Measurements from ENCODE around the gene EEF1G. TPM values are rescaled to one million over a fixed set of nuclear protein-coding genes. Genes with fewer than 3 reads are reported as not detected.

The EEF1G gene
- total and polyA plus RNA-seq, 2 of the 13 experiments (the other 11 are each of a cell fraction or from before 2014, with no cell fraction given), result 1,787 to 2,144 TPM

DNA sequence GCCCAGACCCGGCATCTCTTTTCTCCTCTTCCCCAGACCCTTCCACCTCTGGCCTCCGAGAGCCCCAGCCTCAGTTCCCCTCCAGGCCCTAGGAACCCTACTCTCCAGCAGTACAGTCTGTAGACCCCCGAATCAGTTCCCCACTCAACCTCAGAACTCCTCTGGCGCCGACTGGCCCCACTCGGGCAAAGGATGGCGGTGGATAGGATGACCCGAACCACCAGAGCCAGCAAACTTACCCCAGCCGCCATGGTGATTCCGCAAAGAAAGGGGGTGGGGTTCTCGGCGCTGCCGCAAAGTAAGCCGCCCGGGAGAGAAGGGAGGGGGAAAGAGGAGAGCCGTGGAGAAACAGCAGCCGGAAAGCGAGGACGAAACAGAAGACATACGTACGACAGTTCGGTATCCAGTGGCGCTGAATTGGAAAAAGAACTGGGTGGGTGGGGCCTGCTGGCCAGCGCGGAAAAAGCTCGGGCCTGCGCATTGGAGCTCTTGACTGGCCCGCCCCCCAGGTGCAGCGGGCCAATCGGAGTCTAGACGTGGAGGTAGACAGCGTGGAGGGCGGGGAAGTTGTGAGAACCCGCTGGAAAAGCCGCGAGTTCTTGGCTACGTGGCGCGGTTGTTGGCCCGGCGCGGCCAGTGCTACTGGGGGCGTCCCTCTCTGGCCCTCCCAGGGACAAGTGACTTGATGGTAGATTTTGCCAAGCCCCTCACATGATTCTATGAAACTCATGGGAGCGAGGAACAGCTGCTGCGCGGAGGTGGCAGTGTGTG, at the start of gene EEF1G (continued):
- TF ChIP-seq KDM5A (IDR thresholded peaks at IDR 0.05; ENCODE audit: borderline replicate concordance, low read length) (peak; percentile 93; the same call in 1 of the 2 replicates), RARG (CRISPR knock-in tag; IDR thresholded peaks at IDR 0.05; ENCODE audit: low read depth) (no peak), HMG20A (CRISPR knock-in tag; IDR thresholded peaks at IDR 0.05; ENCODE audit: borderline replicate concordance) (0 out of 2 replicates have a peak, but pooled peaks have one; percentile 14), YEATS2 (CRISPR knock-in tag; IDR thresholded peaks at IDR 0.05; ENCODE audit: borderline replicate concordance) (peak; percentile 99), ZNF768 (CRISPR knock-in tag; IDR thresholded peaks at IDR 0.05) (0 out of 2 replicates have a peak, but pooled peaks have one; percentile 4), SOX5 (CRISPR knock-in tag; IDR thresholded peaks at IDR 0.05; ENCODE audit: borderline replicate concordance) (no peak; the same call in 1 of the 2 replicates), ZZZ3 (CRISPR knock-in tag; IDR thresholded peaks at IDR 0.05; ENCODE audit: borderline replicate concordance) (peak; percentile 81; the same call in 1 of the 2 replicates), FOSL2 (CRISPR knock-in tag; IDR thresholded peaks at IDR 0.05) (peak; percentile 17; the same call in 1 of the 2 replicates), ZNF841 (CRISPR knock-in tag; IDR thresholded peaks at IDR 0.05; ENCODE audit: borderline replicate concordance) (no peak), ZNF382 (CRISPR knock-in tag; IDR thresholded peaks at IDR 0.05; ENCODE audit: borderline replicate concordance) (no peak), PHF20 (CRISPR knock-in tag; IDR thresholded peaks at IDR 0.05) (peak; percentile 59; the same call in 1 of the 2 replicates), MXI1 (IDR thresholded peaks at IDR 0.05; ENCODE audit: borderline replicate concordance, low read depth, low read length) (peak; percentile 87; the same call in 1 of the 3 replicates), SMAD3 (CRISPR knock-in tag; IDR thresholded peaks at IDR 0.05) (0 out of 2 replicates have a peak, but pooled peaks have one; percentile 10), ZNF605 (CRISPR knock-in tag; IDR thresholded peaks at IDR 0.05) (peak; percentile 83), NBN (conservative IDR thresholded peaks at IDR 0.05) (no peak), HES4 (CRISPR knock-in tag; IDR thresholded peaks at IDR 0.05; ENCODE audit: borderline replicate concordance) (no peak)
- TF ChIP-seq, protein P1, sequence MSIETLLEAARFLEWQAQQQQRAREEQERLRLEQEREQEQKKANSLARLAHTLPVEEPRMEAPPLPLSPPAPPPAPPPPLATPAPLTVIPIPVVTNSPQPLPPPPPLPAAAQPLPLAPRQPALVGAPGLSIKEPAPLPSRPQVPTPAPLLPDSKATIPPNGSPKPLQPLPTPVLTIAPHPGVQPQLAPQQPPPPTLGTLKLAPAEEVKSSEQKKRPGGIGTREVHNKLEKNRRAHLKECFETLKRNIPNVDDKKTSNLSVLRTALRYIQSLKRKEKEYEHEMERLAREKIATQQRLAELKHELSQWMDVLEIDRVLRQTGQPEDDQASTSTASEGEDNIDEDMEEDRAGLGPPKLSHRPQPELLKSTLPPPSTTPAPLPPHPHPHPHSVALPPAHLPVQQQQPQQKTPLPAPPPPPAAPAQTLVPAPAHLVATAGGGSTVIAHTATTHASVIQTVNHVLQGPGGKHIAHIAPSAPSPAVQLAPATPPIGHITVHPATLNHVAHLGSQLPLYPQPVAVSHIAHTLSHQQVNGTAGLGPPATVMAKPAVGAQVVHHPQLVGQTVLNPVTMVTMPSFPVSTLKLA (IDR thresholded peaks at IDR 0.05), result peak; percentile 66
- TF ChIP-seq, protein P2, sequence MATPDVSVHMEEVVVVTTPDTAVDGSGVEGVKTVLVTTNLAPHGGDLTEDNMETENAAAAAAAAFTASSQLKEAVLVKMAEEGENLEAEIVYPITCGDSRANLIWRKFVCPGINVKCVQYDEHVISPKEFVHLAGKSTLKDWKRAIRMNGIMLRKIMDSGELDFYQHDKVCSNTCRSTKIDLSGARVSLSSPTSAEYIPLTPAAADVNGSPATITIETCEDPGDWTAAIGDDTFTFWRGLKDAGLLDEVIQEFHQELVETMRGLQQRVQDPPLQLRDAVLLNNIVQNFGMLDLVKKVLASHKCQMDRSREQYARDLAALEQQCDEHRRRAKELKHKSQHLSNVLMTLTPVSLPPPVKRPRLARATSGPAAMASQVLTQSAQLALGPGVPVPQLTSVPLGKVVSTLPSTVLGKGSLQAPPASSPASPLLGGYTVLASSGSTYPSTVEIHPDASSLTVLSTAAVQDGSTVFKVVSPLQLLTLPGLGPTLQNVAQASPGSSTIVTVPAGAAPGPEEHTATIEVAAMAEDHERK (CRISPR knock-in tag; IDR thresholded peaks at IDR 0.05; ENCODE audit: low read depth), result 0 out of 2 replicates have a peak, but pooled peaks have one; percentile 19
- TF ChIP-seq, protein P3, sequence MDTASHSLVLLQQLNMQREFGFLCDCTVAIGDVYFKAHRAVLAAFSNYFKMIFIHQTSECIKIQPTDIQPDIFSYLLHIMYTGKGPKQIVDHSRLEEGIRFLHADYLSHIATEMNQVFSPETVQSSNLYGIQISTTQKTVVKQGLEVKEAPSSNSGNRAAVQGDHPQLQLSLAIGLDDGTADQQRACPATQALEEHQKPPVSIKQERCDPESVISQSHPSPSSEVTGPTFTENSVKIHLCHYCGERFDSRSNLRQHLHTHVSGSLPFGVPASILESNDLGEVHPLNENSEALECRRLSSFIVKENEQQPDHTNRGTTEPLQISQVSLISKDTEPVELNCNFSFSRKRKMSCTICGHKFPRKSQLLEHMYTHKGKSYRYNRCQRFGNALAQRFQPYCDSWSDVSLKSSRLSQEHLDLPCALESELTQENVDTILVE (CRISPR knock-in tag; IDR thresholded peaks at IDR 0.05), result peak; percentile 42; the same call in 1 of the 2 replicates
- TF ChIP-seq, protein P4, sequence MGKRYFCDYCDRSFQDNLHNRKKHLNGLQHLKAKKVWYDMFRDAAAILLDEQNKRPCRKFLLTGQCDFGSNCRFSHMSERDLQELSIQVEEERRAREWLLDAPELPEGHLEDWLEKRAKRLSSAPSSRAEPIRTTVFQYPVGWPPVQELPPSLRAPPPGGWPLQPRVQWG (CRISPR knock-in tag; IDR thresholded peaks at IDR 0.05; ENCODE audit: borderline replicate concordance, low read depth), result no peak
- TF ChIP-seq, protein P5, sequence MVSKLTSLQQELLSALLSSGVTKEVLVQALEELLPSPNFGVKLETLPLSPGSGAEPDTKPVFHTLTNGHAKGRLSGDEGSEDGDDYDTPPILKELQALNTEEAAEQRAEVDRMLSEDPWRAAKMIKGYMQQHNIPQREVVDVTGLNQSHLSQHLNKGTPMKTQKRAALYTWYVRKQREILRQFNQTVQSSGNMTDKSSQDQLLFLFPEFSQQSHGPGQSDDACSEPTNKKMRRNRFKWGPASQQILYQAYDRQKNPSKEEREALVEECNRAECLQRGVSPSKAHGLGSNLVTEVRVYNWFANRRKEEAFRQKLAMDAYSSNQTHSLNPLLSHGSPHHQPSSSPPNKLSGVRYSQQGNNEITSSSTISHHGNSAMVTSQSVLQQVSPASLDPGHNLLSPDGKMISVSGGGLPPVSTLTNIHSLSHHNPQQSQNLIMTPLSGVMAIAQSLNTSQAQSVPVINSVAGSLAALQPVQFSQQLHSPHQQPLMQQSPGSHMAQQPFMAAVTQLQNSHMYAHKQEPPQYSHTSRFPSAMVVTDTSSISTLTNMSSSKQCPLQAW (CRISPR knock-in tag; IDR thresholded peaks at IDR 0.05), result peak; percentile 89
- TF ChIP-seq, protein P6, sequence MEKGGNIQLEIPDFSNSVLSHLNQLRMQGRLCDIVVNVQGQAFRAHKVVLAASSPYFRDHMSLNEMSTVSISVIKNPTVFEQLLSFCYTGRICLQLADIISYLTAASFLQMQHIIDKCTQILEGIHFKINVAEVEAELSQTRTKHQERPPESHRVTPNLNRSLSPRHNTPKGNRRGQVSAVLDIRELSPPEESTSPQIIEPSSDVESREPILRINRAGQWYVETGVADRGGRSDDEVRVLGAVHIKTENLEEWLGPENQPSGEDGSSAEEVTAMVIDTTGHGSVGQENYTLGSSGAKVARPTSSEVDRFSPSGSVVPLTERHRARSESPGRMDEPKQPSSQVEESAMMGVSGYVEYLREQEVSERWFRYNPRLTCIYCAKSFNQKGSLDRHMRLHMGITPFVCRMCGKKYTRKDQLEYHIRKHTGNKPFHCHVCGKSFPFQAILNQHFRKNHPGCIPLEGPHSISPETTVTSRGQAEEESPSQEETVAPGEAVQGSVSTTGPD (CRISPR knock-in tag; IDR thresholded peaks at IDR 0.05), result peak; percentile 72; the same call in 1 of the 2 replicates

All from HepG2 (cell line).